Glutamatergic neuron (in vitro differentiated cells): ENCODE measurements around the gene KLHL12. TPM values are rescaled to one million over a fixed set of nuclear protein-coding genes. Genes with fewer than 3 reads are reported as not detected.

Experiments used
- DNase-seq: peaks from one replicate; pipeline ENCODE4 v3.0.0; 2022
- H3K27ac Mint-ChIP-seq: one replicate; pipeline ENCODE4 v1.8.0; 2020; ENCODE audit warnings: mild to moderate bottlenecking, mixed read lengths, inconsistent platforms; ENCODE audit not compliant: unreplicated experiment
- H3K27me3 Mint-ChIP-seq: one replicate; pipeline ENCODE4 v1.8.0; 2020; ENCODE audit warnings: mild to moderate bottlenecking, moderate library complexity, mixed read lengths, inconsistent platforms; ENCODE audit not compliant: unreplicated experiment
- H3K36me3 Mint-ChIP-seq: one replicate; pipeline ENCODE4 v1.8.0; 2020; ENCODE audit warnings: mild to moderate bottlenecking, mixed read lengths, inconsistent platforms; ENCODE audit not compliant: unreplicated experiment
- H3K4me1 Mint-ChIP-seq: one replicate; pipeline ENCODE4 v1.8.0; 2020; ENCODE audit warnings: mild to moderate bottlenecking, low read depth, mixed read lengths, inconsistent platforms; ENCODE audit not compliant: unreplicated experiment
- H3K4me3 Mint-ChIP-seq: one replicate; pipeline ENCODE4 v1.8.0; 2020; ENCODE audit warnings: mild to moderate bottlenecking, mixed read lengths, inconsistent platforms; ENCODE audit not compliant: unreplicated experiment
- H3K9me3 Mint-ChIP-seq: one replicate; pipeline ENCODE4 v1.8.0; 2020; ENCODE audit warnings: mild to moderate bottlenecking, moderate library complexity, mixed read lengths, inconsistent platforms; ENCODE audit not compliant: unreplicated experiment
- total RNA-seq: library from RNA; stranded (reverse); fragmentation: NEBNext Ultra II Directional; extraction: Animal tissue kit (Norgen Biotek cat#: 25700); gene quantifications from one replicate; pipeline ENCODE4 v1.2.1, GENCODE V29; 2021; ENCODE audit not compliant: unreplicated experiment
- TF ChIP-seq, protein P1 (sequence below): fragments of 200-600 bp; sonication (generic); IDR thresholded peaks from one replicate; pipeline ENCODE4 v1.5.0; 2021; ENCODE audit not compliant: partially characterized antibody, unreplicated experiment

The KLHL12 gene
- total RNA-seq, 1 donor from 2014 or later: 30.9 TPM

DNA sequence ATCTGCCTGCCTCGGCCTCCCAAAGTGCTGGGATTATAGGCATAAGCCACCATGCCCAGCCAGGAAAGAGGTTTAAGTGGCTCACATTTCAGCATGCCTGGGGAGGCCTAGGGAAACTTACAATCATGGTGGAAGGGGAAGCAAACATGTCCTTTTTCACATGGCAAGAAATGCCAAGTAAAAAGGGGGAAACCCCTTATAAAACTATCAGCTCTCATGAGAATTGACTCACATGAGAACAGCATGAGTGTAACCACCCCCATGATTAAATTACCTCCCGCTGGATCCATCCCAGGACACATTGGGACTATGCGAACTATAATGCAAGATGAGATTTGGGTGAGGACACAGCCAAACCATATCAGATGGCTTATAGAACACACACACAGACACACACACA lies 8.8 kb upstream of the KLHL12 start:
- no peaks in the 10 kb centered on the region for H3K27me3 Mint-ChIP-seq
- no peaks in the 10 kb centered on the region for H3K9me3 Mint-ChIP-seq
- no peak for DNase-seq
- H3K36me3 Mint-ChIP-seq: peaks cover 4% of the 10 kb centered on the region
- H3K4me3 Mint-ChIP-seq: no peak overlapping the region
- TF ChIP-seq, protein P1, sequence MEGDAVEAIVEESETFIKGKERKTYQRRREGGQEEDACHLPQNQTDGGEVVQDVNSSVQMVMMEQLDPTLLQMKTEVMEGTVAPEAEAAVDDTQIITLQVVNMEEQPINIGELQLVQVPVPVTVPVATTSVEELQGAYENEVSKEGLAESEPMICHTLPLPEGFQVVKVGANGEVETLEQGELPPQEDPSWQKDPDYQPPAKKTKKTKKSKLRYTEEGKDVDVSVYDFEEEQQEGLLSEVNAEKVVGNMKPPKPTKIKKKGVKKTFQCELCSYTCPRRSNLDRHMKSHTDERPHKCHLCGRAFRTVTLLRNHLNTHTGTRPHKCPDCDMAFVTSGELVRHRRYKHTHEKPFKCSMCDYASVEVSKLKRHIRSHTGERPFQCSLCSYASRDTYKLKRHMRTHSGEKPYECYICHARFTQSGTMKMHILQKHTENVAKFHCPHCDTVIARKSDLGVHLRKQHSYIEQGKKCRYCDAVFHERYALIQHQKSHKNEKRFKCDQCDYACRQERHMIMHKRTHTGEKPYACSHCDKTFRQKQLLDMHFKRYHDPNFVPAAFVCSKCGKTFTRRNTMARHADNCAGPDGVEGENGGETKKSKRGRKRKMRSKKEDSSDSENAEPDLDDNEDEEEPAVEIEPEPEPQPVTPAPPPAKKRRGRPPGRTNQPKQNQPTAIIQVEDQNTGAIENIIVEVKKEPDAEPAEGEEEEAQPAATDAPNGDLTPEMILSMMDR: no peak
- H3K27ac Mint-ChIP-seq: no peak overlapping the region
- no peaks in the 10 kb centered on the region for H3K4me1 Mint-ChIP-seq

GRCh38 chr1:202934755-202935154 lies 7.7 kb upstream of the KLHL12 start:
- no peak for DNase-seq
- Mint-ChIP-seq H3K9me3 (no peaks in the 10 kb centered on the region), H3K27ac (no peak overlapping the region), H3K36me3 (peaks cover 4% of the 10 kb centered on the region), H3K4me3 (no peak overlapping the region), H3K27me3 (no peaks in the 10 kb centered on the region), H3K4me1 (no peaks in the 10 kb centered on the region)
- TF ChIP-seq, protein P1: no peak

DNA sequence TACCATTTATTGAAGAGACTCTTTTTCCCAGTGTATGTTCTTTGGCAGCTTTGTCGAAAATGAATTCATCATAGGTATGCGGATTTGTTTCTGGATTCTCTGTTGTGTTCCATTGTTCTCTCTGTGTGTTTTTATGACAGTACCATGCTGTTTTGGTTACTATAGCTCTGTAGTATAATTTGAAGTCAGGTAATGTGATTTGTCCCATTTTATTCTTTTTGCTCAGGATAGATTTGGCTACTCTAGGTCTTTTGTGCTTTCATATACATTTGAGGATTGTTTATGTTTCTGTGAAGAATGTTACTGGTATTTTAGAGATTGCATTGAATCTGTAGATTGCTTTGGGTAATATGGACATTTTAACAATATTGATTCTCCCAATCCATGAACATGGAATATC lies 5.4 kb upstream of the KLHL12 start:
- TF ChIP-seq, protein P1: no peak
- Mint-ChIP-seq H3K9me3 (no peaks in the 10 kb centered on the region), H3K27me3 (no peaks in the 10 kb centered on the region), H3K4me1 (no peaks in the 10 kb centered on the region), H3K36me3 (peaks cover 4% of the 10 kb centered on the region), H3K4me3 (no peak overlapping the region), H3K27ac (no peak overlapping the region)
- DNase-seq: no peak

DNA sequence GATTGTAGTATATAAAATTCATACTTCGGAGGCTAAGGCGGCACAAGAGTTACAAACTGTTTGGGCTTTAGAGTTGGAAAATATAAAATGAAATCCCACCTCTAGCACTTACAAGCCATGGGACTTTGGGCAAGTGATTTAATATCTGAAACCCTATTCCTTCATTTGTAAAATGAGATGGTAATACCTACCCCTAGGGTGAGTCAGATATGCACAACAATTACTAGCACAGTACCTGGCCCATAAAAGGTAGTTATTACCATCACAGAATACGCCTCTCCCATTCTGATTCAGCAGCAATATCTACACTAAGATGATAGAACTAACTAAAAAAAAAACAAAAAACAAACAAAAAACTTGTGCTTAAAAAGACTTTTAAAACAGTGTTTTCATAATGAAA lies 3.5 kb downstream of the KLHL12 start:
- no peak overlapping the region for H3K4me3 Mint-ChIP-seq
- no peak for DNase-seq
- peaks cover 4% of the 10 kb centered on the region for H3K27me3 Mint-ChIP-seq
- no peak overlapping the region for H3K27ac Mint-ChIP-seq
- TF ChIP-seq, protein P1: no peak
- no peaks in the 10 kb centered on the region for H3K36me3 Mint-ChIP-seq
- H3K9me3 Mint-ChIP-seq: no peaks in the 10 kb centered on the region
- H3K4me1 Mint-ChIP-seq: peaks cover 2% of the 10 kb centered on the region

- Mint-ChIP-seq H3K4me1 (no peaks in the 10 kb centered on the region), H3K36me3 (no peaks in the 10 kb centered on the region), H3K27ac (no peak overlapping the region), H3K9me3 (no peaks in the 10 kb centered on the region), H3K4me3 (no peak overlapping the region), H3K27me3 (no peaks in the 10 kb centered on the region)
- TF ChIP-seq, protein P1: no peak
- DNase-seq: no peak
Measured at GRCh38 chr1:202919615-202920014, 7.4 kb downstream of the KLHL12 start.
